SIG-M5 treated with dmso at 0.1 percent for 504 hours (cell line): Measurements from ENCODE around the gene PCK2.

ENCODE experiments used
- DNase-seq: peaks from one replicate; lab custom pipeline; 2025; ENCODE audit not compliant: unreplicated experiment; lab: John Stamatoyannopoulos, UW

Gene PCK2

GRCh38 chr14:24060984-24061913, 32.9 kb upstream of the PCK2 start:
- DNase-seq, result no peak

DNA sequence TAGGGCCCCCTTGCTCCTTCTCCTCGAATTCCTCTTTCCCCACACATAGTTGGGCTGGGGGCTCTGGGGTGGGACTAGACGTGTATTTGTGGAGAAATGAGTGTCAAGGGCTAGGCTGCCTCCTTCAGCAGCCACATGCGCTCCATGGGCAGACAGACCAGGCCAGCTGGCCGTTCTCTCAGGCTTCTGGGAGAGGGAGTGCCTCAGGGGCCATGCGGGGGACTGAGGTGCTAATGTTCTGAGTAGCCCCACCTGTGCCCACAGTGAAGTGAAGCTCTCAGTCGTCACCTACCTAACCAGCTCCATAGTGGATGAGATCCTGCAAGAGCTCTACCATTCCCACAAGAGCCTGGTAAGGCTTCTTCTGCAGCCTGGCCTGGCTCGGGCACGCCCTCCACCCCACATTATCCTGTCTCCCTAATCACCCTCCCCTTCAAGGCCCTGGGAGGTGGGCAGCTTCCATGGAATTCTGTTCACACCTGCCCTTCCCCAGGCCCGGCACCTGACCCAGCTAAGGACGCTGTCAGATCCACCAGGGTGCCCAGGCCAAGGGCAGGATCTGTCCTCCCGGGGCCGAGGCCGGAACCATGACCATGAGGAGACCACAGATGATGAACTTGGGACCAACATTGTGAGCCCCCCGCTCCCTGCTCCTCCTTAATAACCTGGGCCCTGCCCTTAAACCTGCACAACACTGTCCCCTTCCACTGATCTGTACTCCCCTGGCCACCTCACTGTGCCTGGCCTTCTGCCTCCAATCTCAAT, 31.7 kb upstream of the PCK2 start:
- no peak for DNase-seq

- no peak for DNase-seq
Measured at GRCh38 chr14:24063263-24063836, 30.8 kb upstream of the PCK2 start.

- DNase-seq, result no peak
Measured at GRCh38 chr14:24064091-24064795, 29.9 kb upstream of the PCK2 start.

DNA sequence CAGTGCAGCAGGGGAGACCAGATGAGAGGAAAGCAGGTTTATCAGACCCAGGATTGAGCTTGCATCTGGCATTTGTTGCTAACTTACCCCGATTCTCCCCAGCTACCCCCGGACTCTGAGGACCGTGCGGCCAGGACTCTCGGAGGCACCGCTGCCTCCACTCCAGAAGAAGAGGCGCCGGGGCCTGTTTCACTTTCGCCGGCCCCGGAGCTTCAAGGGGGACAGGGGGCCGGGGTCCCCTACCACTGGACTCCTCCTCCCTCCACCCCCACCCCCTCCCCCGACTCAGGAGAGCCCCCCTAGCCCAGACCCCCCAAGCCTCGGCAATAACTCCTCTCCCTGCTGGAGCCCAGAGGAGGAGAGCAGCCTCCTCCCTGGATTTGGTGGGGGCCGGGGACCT, 29.3 kb upstream of the PCK2 start:
- no peak for DNase-seq

DNA sequence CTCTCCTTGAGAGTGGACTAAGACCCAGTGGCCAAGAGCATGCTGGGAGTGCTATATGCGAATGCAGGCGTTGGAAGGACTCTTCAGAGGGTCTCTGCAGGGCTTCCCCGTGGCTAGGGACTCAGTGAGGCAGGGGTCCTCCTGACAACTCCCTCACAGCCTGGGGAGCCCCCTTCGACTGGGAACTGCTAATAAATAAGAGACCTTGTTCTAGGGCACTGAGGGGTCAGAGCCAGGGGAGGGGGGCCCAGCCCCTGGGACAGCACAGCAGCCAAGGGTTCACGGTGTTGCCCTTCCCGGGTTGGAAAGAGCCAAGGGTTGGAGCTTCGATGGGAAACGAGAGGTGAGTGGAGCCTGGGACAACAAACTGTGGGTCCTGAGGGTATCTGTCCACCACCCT, 28.7 kb upstream of the PCK2 start:
- no peak for DNase-seq

DNA sequence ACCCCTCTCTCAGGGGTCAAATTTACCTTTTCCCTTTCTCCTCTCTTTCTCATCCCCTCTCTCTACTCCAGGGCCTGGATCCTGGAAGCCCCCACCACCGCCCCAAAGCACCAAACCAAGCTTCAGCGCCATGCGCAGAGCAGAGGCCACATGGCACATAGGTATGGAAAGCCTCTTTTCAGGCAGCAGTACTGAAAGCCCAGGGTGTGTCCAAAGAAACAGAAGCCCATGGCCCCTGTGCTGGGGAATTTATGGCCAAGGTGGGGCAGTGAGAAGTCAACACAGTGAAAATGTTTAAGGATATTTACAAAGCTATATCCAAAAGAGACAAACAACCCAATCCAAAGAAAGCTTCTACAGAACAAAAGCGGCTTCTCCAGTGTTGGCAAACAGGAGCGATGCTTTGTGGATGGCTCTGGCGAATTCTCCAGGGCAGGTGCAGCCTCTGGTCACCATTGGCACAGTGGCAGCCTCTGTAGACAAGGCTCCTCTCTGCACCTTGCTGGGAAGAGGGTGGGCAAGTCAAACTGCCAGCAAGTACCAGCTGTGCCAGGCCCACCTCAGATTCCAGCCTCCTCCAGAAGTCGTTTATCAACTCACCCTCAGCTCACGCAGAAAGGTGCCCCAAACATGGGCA, 27.5 kb upstream of the PCK2 start:
- no peak for DNase-seq

DNA sequence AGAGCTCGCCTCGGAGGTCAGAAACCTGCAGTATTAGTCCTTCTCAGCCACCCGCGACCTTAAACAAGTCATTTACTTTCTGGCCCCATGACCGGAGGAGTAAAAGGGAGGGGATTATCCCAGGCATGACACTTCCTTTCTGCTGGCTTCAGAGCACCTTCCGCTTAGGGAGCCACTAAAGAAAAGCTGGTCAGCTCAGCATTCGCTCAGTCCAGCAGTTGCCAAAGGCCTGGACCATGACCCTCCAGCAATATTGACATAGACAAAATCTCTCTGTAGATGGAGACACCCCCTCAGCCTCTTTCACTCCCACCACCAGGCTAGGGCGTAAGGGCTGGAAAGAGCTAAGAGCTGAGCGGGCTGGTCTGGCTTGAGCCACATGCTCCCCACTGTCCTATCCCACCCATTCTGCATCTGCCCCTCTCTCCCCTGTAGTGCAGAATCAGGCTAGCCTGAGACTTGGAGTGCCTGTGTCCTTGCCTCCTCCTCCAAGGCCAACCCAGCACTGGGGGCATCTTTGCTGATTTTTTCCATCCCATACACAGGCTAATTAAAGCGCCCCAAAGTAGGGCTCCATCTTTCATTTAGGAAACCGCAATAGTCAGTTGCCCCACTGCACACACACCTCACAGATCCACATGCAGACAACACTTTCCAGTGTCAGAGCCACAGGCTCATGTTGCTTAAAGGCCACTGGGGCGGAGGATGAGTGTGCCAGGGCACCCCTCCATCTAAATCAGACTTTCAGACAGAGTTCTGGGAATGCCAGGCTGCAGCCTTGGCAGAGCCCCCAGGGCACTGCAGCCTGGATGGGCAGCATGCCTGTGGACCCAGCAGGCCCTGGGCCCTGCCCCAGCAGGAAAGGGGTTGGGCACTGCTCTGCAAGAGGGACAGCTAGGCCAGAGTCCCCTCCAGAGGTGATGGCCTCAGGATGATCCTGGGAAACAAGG, 26.7 kb upstream of the PCK2 start:
- DNase-seq, result no peak

DNA sequence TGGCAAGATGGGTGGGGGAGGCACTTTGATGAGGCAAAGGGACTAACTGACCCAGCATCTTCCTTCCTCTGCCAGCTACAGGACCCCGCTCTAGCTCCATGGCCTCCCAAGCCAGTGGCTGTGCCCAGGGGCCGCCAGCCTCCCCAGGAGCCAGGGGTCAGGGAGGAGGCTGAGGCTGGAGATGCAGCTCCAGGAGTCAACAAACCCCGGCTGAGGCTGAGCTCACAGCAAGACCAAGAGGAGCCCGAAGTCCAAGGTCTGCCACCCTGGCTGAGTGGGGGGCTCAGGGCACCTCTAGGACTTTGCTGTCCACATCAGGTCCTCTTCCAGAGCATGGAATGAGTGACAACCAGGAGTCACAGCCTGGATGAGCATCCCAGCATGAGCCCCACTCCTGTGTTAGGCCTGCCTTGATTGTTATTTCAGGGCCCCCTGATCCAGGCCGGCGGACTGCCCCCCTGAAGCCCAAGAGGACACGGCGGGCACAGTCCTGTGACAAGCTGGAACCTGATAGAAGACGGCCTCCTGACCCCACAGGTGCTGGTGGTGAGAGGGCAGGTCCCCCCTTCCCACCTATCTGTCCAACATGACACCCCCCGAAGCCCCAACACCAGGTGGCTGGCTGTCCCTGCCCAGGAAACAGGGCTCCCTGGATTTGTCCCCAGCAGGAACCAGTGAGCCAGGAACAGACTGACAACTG, 25.2 kb upstream of the PCK2 start:
- DNase-seq, result no peak

DNA sequence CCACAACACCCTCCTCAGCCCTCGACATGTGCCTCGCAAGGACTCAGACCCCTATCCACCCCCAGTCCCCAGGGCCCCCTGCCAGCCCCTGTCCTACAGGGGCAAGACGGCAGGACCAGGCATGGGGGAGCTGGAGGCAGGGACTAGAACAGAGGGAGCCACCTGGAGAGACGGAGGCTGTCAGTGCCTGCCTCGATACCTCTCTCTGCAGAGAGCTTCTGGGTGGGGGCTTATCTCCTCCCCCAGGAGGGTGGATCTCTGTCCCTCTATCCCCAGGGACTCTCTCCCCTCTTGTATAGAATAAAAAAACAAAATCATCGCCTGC, 24.7 kb upstream of the PCK2 start:
- no peak for DNase-seq

DNA sequence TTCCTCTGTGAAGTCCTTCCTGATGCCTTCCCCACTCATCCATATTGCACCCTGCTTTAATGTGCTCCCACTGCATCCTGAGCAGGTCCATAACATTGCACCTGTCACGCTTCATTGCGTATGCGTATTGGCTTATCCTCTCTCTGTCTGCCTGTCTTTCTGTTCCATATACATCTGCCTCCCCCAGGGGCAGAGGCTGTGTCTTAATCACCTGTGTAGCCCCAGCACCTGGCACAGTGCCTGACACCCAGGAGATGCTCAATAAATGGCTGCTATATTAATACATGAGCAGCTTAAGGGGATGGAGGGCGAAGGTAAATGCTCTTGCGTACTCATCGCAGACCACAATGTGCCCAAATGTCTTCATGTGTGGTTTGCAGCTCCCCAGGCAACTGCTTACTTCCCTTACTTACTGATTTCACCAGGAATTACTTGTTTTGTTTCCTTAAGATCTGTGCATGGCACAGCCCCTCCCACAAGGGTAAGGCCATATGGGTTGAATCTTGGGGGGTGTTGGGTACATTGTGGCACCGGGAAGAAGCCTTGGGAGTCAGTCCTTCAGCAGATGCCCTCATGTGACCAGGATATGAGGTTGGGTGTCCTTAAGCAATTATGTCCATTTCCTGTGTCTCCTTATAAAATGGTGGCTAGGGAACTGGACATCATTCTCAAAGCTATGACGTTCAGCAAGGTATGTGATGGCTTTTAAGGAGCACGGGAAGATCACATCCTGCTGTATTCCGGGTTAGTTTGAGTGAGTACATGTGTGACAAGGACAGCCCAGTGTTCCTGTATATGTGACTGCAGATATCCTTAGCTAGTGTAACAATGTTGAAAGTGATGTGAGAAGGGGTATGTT, 23.6 kb upstream of the PCK2 start:
- DNase-seq, result peak; percentile 11

GRCh38 chr14:24071144-24071697, 22.9 kb upstream of the PCK2 start, which contains the start of gene CPNE6:
Gene CPNE6, plus strand, starts transcription at chr14:24071562. Its CDS starts 1,375 bp downstream, at chr14:24072937.
- no peak for DNase-seq

DNA sequence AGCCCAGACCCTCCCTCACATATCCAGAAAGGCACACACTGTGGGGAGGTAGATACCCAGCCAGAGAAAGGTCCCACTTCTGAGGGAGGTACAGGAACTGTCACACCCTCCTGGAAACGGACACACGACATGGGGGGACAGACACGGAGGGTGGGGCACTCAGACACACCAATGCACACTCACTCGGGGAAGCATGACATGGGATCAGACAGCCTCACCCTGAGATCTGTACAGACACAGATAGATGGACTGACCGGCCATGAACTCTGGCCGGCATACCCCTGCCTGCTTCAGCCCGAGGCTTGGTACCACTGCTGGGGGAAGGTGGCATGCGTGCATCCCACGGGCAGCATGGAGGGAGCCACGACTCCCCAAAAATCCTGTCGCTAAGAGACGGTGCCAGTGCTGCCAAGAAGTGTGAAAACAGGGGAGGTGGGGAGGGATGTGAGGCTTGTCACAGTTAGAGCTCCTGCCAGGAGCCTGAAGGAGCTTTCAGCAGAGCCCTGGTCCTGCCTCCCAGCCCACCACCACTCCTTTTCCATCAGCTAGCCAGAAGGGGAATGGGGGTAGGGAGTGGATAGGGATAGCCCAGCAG, 22.2 kb upstream of the PCK2 start:
- DNase-seq, result no peak

- DNase-seq, result no peak
Measured at GRCh38 chr14:24072436-24072835, 21.7 kb upstream of the PCK2 start.

DNA sequence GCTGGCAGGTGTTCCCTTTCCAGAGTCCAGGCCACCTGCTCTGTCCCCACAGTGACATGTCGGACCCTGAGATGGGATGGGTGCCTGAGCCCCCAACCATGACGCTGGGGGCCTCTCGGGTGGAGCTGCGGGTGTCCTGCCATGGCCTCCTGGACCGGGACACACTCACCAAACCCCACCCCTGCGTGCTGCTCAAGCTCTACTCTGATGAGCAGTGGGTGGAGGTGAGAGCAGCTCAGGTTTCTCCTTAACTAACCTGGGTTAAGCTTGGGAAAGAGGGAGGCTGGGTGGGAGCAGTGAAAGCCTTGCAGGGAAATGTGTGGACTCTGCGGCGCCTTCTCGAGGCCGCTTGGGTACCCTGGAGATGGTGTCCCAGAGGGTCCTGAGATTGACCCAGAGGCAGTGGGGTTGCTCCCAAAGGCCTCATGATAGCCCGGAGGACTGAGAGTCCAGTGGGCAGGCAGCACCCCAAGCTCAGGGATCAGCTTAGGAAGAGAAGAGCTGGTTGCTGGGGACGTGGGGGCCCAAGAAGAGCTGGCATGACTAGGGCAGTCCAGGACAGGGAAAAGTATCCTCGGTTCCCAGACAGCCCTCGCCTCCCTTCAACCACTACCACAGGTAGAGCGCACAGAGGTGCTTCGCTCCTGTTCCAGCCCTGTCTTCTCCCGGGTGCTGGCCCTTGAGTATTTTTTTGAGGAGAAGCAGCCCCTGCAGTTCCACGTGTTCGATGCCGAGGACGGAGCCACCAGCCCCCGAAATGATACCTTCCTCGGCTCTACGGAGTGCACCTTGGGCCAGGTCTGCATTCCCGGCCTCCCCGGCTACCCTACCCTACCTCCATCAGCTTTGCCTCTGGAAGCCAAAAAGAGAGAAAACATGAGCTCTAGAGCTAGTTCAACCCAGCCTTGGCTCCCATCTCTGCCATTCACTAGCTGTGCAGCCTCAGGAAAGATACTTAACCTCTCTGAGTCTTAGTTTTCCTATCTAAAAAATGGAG, 20.9 kb upstream of the PCK2 start:
- no peak for DNase-seq
